Measurements from ENCODE around the gene FAM107B.
A peak's percentile ranks its signal among the peaks of the same experiment; 100 is the strongest.

FAM107B gene

DNA sequence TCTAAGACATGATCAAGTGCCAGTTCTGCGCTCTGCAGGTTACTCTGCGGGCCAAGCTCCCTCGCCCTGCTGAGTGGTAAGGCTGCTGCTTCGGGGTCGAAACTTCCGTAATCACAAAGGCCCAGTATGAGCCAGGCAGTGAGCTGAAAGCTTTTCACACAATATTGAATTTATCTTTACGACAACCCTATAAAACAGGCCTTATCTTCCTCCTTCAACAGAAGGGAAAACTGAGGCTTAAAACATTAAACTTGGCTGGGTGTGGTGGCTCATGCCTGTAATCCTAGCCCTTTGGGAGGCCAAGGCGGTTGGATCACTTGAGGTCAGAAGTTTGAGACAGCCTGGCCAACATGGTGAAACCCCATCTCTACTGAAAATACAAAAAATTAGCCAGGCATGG is 83.3 kb downstream of the FAM107B start:
- no peak for DNase-seq

DNA sequence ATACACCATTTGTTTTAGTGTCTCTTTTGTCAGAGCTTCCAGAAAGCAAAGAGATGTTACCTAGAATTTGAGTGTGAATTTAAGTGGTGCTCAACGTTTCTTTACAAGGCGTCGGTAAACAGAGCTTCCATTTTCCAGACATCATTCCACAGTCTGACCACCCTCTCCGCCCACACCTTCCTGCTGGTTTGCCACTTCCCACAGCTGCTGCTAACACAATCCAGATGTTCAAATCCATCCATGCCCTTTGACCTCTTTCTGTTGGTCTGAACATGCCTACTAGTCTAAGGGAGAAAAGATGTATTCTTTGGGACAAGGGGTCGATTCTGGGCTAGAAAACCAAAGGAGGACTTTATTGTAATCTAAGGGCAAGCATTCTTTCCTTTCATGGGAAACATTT is 86.1 kb downstream of the FAM107B start:
- peak; percentile 68 for DNase-seq

DNA sequence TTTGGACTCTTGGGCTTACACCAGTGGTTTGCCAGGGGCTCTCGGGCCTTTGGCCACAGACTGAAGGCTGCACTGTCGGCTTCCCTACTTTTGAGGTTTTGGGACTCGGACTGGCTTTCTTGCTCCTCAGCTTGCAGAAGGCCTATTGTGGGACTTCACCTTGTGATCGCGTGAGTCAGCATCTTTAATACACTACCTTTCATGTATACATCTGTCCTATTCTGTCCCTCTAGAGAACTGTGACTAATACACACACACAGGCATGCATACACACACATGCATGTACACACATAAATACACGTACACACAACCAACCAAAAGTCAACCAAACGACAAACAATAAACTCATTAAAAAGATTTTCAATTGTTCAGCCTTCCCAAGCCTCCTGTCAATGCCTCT is 86.5 kb downstream of the FAM107B start:
- peak; percentile 18 for DNase-seq

DNA sequence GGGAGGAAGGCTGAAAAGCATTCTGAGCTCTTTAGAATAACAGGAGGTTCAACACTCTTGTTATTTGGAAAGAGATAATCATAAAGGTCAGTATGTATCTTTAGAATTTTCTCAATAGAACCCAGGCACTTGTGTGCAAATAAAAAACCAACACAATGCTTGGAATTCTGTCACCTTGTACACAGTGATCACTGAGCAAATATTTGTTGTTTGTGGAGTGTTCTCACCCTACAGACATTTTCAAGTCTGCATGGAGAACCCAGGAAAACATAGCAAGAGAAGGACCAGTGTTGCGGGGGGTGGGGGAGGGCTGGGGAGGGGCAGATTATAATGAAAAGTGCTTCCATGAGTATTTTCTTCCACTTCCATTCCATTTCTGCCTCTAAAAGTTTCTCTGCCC is 87.4 kb downstream of the FAM107B start:
- DNase-seq: no peak

GRCh38 chr10:14686356-14686755 is 88.3 kb downstream of the FAM107B start:
- DNase-seq: peak; percentile 14

DNA sequence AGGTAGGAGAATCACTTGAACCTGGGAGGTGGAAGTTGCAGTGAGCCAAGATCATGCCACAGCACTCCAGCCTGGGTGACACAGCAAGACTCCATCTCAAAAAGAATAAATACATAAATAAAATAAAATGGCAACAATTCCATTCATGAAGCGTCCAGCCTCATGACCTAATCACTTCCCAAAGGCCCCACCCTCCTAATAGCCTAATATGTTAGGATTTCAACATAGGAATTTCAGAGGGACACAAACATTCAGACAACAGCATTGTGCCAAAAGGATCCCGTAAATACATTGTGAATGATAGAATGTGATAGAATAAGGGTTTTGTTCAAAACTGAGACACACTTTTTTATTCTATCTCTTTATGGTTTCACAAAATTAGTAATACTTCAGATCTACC is 90.3 kb downstream of the FAM107B start:
- DNase-seq: no peak

- no peak for DNase-seq
Observed at GRCh38 chr10:14683256-14683655, 91.4 kb downstream of the FAM107B start.

GRCh38 chr10:14681802-14682201 is 92.9 kb downstream of the FAM107B start:
- DNase-seq: no peak

DNA sequence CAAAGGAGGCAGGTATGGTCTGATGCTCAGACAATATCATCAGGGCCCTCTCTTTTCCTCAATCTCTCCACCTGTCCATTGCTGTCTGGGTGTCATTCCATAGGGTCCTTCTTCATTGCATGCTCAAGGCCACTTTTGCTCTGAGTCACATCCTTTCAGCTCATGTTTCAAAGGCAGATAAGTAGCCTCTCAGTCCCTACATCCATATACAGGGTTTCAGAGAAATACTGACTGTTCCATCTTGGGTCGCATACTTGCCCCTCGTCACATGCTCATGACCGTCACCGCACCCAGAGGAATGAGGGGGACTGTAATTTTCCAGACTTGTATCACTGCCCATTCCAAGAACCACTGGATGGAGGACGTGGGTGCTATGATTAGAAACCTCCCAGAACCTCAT is 93.4 kb downstream of the FAM107B start:
- DNase-seq: no peak

DNA sequence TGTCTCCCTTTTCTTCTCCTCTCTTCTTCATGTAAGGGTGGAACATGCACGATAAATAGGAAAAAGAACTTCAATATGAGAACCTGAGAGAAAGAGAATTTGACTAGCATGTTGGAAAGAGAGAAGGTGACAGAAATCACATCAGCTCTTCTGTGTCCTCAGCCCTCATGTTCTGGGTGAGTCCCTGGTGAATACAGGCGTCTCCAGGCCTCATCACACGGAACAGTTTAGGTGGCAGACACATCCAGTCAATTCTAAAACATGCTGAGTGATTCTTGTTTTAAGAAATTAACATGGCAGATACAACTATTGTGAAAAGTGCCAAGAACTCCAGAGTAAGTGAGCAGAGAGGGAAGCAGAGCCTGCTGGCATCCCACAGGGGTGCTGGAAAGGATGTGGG is 96.1 kb downstream of the FAM107B start:
- DNase-seq: no peak

- DNase-seq: no peak
Observed at GRCh38 chr10:14676732-14677131, 98.0 kb downstream of the FAM107B start.

GRCh38 chr10:14674376-14675050 is 100.2 kb downstream of the FAM107B start:
- no peak for DNase-seq

GRCh38 chr10:14673189-14673861 is 101.4 kb downstream of the FAM107B start:
- DNase-seq: peak; percentile 26

DNA sequence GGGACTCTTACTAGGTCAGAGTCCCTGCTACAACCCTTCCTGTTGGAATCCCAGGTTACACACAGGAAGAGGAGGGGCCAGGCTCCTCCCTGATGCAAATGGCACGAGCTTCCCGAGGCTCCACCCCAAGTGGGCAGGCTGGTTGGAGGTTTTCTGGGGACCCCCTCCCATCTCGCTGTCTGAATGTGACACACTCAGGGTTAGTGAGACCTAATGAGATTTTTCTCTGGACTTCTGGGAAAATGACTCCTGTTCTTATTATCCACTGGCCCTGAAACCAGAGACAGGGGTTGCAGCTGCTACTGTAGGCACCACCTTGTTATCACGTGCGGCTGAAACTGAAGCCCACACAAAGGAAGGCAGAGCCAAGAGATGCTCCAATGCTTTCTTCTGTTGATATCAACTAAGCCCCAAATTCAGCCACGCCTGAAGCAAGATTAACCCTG is 103.3 kb downstream of the FAM107B start:
- DNase-seq: no peak

DNA sequence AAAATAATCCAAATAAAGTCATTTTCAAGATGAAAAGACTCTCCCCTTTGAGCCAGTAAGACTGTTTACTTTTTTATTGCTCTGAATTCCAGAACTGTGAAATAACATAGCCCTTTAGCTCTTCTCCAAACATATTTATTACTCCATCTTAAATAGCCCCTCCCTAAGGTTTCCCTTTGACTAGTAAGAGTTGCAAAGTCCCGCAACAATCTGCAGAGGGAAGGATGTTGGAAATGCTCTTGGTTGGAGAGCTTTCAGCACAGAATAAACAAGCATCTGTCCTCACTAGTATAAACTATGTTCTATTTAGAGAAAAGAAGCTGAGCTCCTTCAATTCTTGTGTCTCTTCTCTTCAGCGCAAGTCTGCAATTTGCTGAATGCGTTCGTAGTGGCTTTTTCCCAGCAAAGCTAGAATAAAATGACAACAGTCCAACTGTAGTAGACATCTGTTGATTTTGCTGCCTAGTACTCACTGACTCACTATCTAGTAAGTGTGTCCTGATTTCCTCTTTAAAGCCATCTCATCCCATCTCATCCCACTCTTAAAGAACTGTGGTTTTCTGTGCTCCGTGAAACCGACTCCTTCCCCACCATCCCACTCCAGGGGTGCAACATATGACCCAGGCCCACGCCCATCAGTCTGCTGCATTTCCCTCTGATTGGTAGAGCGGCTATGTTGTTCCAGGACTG is 104.0 kb downstream of the FAM107B start:
- peak; percentile 51 for DNase-seq

DNA sequence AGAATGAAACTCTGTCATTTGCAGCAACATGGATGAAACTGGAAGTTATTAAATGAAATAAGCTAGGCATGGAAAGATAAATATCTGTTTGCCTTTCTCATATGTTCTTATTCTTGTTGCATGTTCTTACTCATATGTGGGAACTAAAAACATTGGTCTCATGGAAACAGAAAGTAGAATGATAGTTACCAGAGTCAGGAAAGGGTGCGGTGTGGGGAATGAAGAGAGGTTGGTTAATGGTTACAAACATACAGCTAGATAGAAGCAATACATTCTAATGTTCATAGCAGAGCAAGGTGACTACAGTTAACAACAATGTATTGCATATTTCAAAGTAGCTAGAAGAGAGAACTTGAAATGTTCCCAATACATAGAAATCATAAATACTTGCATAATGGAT is 105.1 kb downstream of the FAM107B start:
- no peak for DNase-seq

DNA sequence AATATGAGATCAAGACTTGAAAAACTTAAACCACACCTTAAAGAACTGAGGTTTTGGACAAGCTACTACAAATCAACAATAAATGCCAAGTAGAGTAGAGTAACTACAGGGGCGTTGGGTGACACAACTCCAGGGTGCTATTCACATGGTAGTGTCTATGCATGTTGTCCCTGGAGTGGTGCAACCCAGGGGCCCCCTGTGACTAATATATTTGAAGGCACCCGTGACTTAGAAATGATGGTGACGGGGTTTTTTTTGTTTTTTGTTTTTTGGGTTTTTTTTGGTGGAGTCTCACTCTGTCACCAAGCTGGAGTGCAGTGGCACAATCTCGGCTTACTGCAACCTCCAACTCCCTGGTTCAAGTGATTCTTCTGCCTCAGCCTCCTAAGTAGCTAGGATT is 106.9 kb downstream of the FAM107B start:
- no peak for DNase-seq

DNA sequence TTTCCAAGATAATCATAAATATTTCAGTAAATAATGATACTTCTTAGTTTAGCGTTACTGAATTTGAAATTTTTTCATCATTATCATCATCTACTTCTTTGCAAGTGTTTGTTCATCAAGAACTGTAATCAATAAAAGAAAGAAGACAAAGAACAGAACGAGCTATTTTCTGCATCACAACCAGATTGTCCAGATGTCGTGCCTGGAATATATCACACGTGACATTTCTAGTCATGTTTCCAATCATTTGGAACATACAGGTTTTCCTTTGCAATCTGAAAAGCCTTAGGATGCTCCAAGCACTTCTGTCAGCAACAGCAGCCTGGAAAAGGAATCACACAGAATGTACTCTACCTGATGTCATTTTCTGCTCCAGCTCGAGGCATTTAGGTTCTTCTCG is 107.4 kb downstream of the FAM107B start:
- no peak for DNase-seq

GRCh38 chr10:14665865-14666857 is 108.5 kb downstream of the FAM107B start:
- no peak for DNase-seq

DNA sequence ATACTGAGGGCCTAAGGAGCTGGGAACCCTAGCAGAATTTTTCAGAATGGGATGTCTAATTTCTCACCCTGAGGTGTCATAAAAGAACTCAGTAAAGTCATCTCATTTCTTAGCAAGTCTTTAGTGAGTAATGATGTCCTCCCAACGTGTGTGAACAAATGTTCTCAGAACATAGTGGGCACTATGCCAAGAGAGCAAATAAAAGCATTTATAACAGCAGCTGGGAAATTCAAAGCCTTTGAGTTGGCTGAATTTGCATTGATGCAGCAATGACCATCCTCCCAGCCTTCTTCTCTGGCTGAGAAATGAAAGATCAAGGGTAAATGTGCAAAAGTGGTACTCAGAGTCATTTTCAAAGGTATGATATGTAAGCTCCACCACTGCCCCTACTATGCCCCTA is 109.4 kb downstream of the FAM107B start:
- no peak for DNase-seq

- DNase-seq: no peak
Observed at GRCh38 chr10:14664345-14664744, 110.4 kb downstream of the FAM107B start.

DNA sequence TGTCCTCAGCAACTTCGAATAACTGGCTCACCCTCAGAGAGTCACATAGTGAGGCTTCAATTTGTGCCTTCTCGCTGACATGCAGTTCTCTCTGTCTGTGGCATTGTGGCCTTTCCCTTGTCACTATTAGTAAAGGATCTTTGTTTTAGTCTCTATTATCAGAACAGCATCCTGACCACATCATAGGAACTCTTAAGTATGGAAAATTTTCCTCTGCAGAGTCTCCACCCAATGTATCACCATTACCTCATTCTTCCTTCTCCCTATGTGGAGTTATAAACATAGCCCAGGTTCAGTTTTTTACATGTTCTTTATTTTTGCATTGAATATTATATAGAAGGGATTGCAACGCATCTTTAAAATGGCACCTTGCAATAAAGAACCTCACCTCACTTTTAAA is 112.9 kb downstream of the FAM107B start:
- no peak for DNase-seq

- no peak for DNase-seq
Observed at GRCh38 chr10:14660831-14661230, 113.9 kb downstream of the FAM107B start.

Data from fibroblast of skin of right quadriceps (primary cell).